Loucy (cell line): ENCODE results near the gene PTH2R.

Experiments used
- H2AFZ ChIP-seq: fragments of 200-600 bp; sonication (generic); 2 replicates; pipeline ENCODE4 v1.6.0; 2016; ENCODE audit warnings: antibody characterized with exemption, mild to moderate bottlenecking, low read length, moderate library complexity
- H3F3A ChIP-seq: fragments of 200-600 bp; 2 replicates; pipeline ENCODE4 v1.6.0; 2016; ENCODE audit warnings: antibody characterized with exemption, low read depth, mild to moderate bottlenecking
- H3K27me3 ChIP-seq: fragments of 200-600 bp; sonication (generic); 2 replicates; pipeline ENCODE4 v1.6.1; 2014; ENCODE audit warnings: low read length, mild to moderate bottlenecking; ENCODE audit not compliant: insufficient read depth, poor library complexity, severe bottlenecking
- H3K36me3 ChIP-seq: fragments of 200-600 bp; sonication (generic); 2 replicates; pipeline ENCODE4 v1.6.1; 2016; ENCODE audit warnings: low read length; ENCODE audit not compliant: insufficient read depth
- H3K4me1 ChIP-seq: fragments of 200-600 bp; sonication (generic); 2 replicates; pipeline ENCODE4 v1.5.1; 2014; ENCODE audit warnings: low read length, mild to moderate bottlenecking; ENCODE audit not compliant: insufficient read depth, poor library complexity, severe bottlenecking
- H3K4me2 ChIP-seq: fragments of 200-600 bp; sonication (generic); 2 replicates; pipeline ENCODE4 v1.6.0; 2014; ENCODE audit warnings: antibody characterized with exemption, low read length, low read depth, mild to moderate bottlenecking; ENCODE audit not compliant: poor library complexity, severe bottlenecking
- H3K4me3 ChIP-seq: fragments of 200-600 bp; sonication (generic); 2 replicates; pipeline ENCODE4 v1.5.1; 2014; ENCODE audit warnings: low read length, mild to moderate bottlenecking, mixed read lengths; ENCODE audit not compliant: poor library complexity, severe bottlenecking
- H3K79me2 ChIP-seq: fragments of 200-600 bp; sonication (generic); 2 replicates; pipeline ENCODE4 v1.6.1; 2014; ENCODE audit warnings: low read length; ENCODE audit not compliant: insufficient read depth
- H3K9ac ChIP-seq: fragments of 200-600 bp; sonication (generic); 2 replicates; pipeline ENCODE4 v1.6.0; 2014; ENCODE audit warnings: mild to moderate bottlenecking, low read depth, low read length, moderate library complexity; ENCODE audit not compliant: poor library complexity, severe bottlenecking
- H3K9me2 ChIP-seq: fragments of 200-600 bp; sonication (generic); replicated peaks from 2 replicates; pipeline ENCODE4 v1.6.1; 2016; ENCODE audit warnings: low read depth, low read length, mixed read lengths
- H3K9me3 ChIP-seq: fragments of 200-600 bp; sonication (generic); 2 replicates; pipeline ENCODE4 v1.6.1; 2014; ENCODE audit warnings: mild to moderate bottlenecking, antibody characterized with exemption, low read length, low read depth; ENCODE audit not compliant: insufficient read depth
- H4K20me1 ChIP-seq: fragments of 200-600 bp; sonication (generic); 2 replicates; pipeline ENCODE4 v1.6.0; 2014; ENCODE audit warnings: antibody characterized with exemption, low read length, mild to moderate bottlenecking; ENCODE audit not compliant: insufficient read depth, poor library complexity, severe bottlenecking
- EZH2phosphoT487 ChIP-seq: fragments of 200-600 bp; IDR thresholded peaks from 2 replicates; pipeline ENCODE4 v1.6.1; 2018; ENCODE audit warnings: antibody characterized with exemption, mild to moderate bottlenecking, moderate library complexity, borderline replicate concordance
- TF ChIP-seq, protein P1 (sequence below): fragments of 200-600 bp; sonication (generic); conservative IDR thresholded peaks from 2 replicates; pipeline ENCODE4 v1.5.1; 2014; ENCODE audit warnings: mild to moderate bottlenecking, antibody characterized with exemption, low read length

The PTH2R gene

DNA sequence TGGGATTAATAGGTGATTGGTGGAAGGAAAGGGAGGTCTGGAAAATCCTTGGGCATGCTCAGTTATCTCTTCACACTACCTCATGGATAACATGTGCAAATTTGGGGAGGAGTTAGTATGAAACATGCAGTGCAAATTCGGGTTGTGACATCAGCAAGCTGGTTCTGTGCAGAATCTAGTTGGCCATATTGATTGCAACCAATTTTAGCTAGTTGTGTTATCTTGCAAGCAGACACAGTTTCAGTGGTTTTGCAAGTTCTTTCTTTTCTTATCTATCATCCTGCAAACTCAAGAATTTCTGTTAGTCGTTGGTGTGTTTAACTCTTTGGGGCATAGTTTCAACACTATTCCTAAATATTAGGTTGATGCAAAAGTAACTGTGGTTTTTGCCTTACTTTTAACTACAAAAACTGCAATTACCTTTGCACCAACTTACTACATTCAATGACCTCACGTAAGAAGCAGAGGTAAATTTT, 135.4 kb downstream of the PTH2R start:
- H3K4me2 ChIP-seq: no peak overlapping the region

DNA sequence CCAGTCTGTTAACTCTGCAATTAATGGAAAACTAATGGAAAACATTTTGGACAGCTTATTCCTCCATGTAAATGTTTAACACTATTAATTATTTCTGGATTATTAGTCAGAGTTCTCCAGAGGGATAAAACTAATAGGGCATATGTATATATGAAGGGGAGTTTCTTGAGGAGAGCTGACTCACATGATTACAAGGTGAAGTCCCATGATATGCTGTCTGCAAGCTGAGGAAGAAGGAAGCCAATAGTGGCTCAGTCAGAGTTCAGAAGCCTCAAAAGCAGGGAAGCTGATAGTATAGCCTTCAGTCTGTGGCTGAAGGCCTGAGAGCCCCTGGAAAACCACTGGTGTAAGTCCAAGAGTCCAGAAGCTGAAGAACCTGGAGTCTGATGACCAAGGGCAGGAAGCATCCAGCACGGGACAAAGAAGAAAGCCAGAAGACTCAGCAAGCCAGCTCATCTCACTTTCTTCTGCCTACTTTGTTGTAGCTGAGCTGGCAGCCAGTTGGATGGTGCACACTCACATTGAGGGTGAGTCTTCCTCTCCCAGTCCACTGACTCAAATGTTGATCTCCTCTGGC, 136.0 kb downstream of the PTH2R start:
- H2AFZ ChIP-seq: no peak overlapping the region
- no peak overlapping the region for H3K9ac ChIP-seq
- no peaks in the 10 kb centered on the region for H3K27me3 ChIP-seq
- H3K9me3 ChIP-seq: no peaks in the 10 kb centered on the region
- TF ChIP-seq, protein P1, sequence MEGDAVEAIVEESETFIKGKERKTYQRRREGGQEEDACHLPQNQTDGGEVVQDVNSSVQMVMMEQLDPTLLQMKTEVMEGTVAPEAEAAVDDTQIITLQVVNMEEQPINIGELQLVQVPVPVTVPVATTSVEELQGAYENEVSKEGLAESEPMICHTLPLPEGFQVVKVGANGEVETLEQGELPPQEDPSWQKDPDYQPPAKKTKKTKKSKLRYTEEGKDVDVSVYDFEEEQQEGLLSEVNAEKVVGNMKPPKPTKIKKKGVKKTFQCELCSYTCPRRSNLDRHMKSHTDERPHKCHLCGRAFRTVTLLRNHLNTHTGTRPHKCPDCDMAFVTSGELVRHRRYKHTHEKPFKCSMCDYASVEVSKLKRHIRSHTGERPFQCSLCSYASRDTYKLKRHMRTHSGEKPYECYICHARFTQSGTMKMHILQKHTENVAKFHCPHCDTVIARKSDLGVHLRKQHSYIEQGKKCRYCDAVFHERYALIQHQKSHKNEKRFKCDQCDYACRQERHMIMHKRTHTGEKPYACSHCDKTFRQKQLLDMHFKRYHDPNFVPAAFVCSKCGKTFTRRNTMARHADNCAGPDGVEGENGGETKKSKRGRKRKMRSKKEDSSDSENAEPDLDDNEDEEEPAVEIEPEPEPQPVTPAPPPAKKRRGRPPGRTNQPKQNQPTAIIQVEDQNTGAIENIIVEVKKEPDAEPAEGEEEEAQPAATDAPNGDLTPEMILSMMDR: no peak
- no peak for TF ChIP-seq EZH2phosphoT487
- no peak overlapping the region for H3K4me3 ChIP-seq
- no peak overlapping the region for H3K4me2 ChIP-seq
- no peaks in the 10 kb centered on the region for H4K20me1 ChIP-seq
- H3K79me2 ChIP-seq: no peaks in the 10 kb centered on the region
- H3K4me1 ChIP-seq: no peaks in the 10 kb centered on the region
- no peaks in the 10 kb centered on the region for H3K9me2 ChIP-seq
- H3K36me3 ChIP-seq: no peaks in the 10 kb centered on the region
- no peaks in the 10 kb centered on the region for H3F3A ChIP-seq

More for the DNA sequence above, 135.4 kb downstream of the PTH2R start:
- Histone ChIP-seq H3K4me1 (no peaks in the 10 kb centered on the region), H3F3A (no peaks in the 10 kb centered on the region), H4K20me1 (no peaks in the 10 kb centered on the region), H3K9me3 (no peaks in the 10 kb centered on the region), H3K9ac (no peak overlapping the region), H3K27me3 (no peaks in the 10 kb centered on the region), H3K36me3 (no peaks in the 10 kb centered on the region), H3K9me2 (no peaks in the 10 kb centered on the region), H3K79me2 (no peaks in the 10 kb centered on the region), H2AFZ (no peak overlapping the region), H3K4me3 (no peak overlapping the region)
- TF ChIP-seq, protein P1: no peak
- no peak for TF ChIP-seq EZH2phosphoT487
